Endothelial cell of umbilical vein (primary cell): ENCODE measurements around the gene FTO. TPM values are rescaled to one million over a fixed set of nuclear protein-coding genes. Genes with fewer than 3 reads are reported as not detected.

Experiments used
- BruUV-seq: library from RNA; stranded (reverse); fragments of 400-500 nt; replicated peaks from 2 replicates; lab custom pipeline; 2021; lab: Mats Ljungman, UMichigan
- CTCF ChIA-PET: fragments of 300-600, 350-600 bp; sonication (Branson Sonifier 250); formaldehyde crosslinking; loops from one replicate; lab custom pipeline; 2021; ENCODE audit warnings: antibody characterized with exemption, inconsistent platforms; lab: Charles Lee
- POLR2A ChIA-PET: fragments of 300-600, 350-600 bp; sonication (Branson Sonifier 250); formaldehyde crosslinking; loops from one replicate; lab custom pipeline; 2021; ENCODE audit warnings: antibody characterized with exemption, inconsistent platforms; lab: Charles Lee
- DNase-seq: peaks from one replicate; pipeline ENCODE4 v3.0.0-alpha.2; 2011; ENCODE audit warnings: low read depth, low spot score
- FAIRE-seq: peaks from 2 replicates; lab custom pipeline; 2011; peaks lifted over from hg19 to GRCh38; lab: Jason Lieb, UNC
- H2AFZ ChIP-seq: 2 replicates; pipeline ENCODE4 v1.6.0; 2012; ENCODE audit warnings: low read depth, low read length, control low read depth, inconsistent platforms
- H3K27ac ChIP-seq: 2 replicates; pipeline ENCODE4 v1.5.1; 2011; ENCODE audit warnings: low read depth, mild to moderate bottlenecking, control low read depth, low read length, moderate library complexity; ENCODE audit not compliant: insufficient read depth
- H3K27me3 ChIP-seq, 2 experiments: 2 replicates each; pipeline versions ENCODE4 v1.6.0 to v1.6.1; 2011; ENCODE audit warnings: low read length in 2 of 2, mixed read lengths in 1 of 2; ENCODE audit not compliant: control insufficient read depth in 2 of 2, insufficient read depth in 2 of 2
- H3K36me3 ChIP-seq, 2 experiments: 2 replicates in 1 of 2; 3 replicates in 1 of 2; pipeline ENCODE4 v1.5.1; 2011; ENCODE audit warnings: low read length in 2 of 2, mild to moderate bottlenecking in 1 of 2, moderate library complexity in 1 of 2; ENCODE audit not compliant: control insufficient read depth in 2 of 2, insufficient read depth in 2 of 2; ENCODE audit errors: extremely low read depth in 1 of 2
- H3K4me1 ChIP-seq: 3 replicates; pipeline ENCODE4 v1.5.1; 2011; ENCODE audit warnings: mild to moderate bottlenecking, low read length; ENCODE audit not compliant: control insufficient read depth, insufficient read depth; ENCODE audit errors: extremely low read depth
- H3K4me2 ChIP-seq: 2 replicates; pipeline ENCODE4 v1.6.1; 2011; ENCODE audit warnings: low read length, control low read depth, mixed read lengths; ENCODE audit not compliant: insufficient read depth
- H3K4me3 ChIP-seq, 3 experiments: fragments of 200-600 bp in 1 of 3; sonication (generic), shearing (Covaris generic) in 1 of 3; replicated peaks in 1 of 3; 2 replicates each; pipeline ENCODE4 v1.5.1; 2011 to 2016; ENCODE audit warnings: control low read depth in 3 of 3, low read length in 3 of 3, mild to moderate bottlenecking in 2 of 3, inconsistent platforms in 1 of 3, low read depth in 1 of 3, moderate library complexity in 1 of 3; ENCODE audit not compliant: insufficient read depth in 1 of 3
- H3K79me2 ChIP-seq: 2 replicates; pipeline ENCODE4 v1.6.0; 2012; ENCODE audit warnings: low read length, inconsistent platforms; ENCODE audit not compliant: control insufficient read depth, insufficient read depth
- H3K9ac ChIP-seq: replicated peaks from 2 replicates; pipeline ENCODE3; 2011; ENCODE audit warnings: low read length, control low read depth; ENCODE audit not compliant: insufficient read depth; ENCODE audit errors: extremely low read depth
- H3K9me1 ChIP-seq: replicated peaks from 3 replicates; pipeline ENCODE4 v1.6.0; 2011; ENCODE audit warnings: mild to moderate bottlenecking, low read length; ENCODE audit not compliant: control insufficient read depth, insufficient read depth; ENCODE audit errors: extremely low read depth
- H3K9me3 ChIP-seq: replicated peaks from 2 replicates; pipeline ENCODE4 v1.5.1; 2012; ENCODE audit warnings: low read length, inconsistent platforms; ENCODE audit not compliant: control insufficient read depth, insufficient read depth
- H4K20me1 ChIP-seq: replicated peaks from 2 replicates; pipeline ENCODE3; 2011; ENCODE audit warnings: mild to moderate bottlenecking, low read length; ENCODE audit not compliant: control insufficient read depth, insufficient read depth; ENCODE audit errors: extremely low read depth
- EZH2 ChIP-seq: IDR thresholded peaks from 2 replicates; pipeline ENCODE4 v1.6.1; 2012; ENCODE audit warnings: borderline replicate concordance, low read depth, mild to moderate bottlenecking, moderate library complexity, low read length, inconsistent platforms; ENCODE audit not compliant: severe bottlenecking
- FOS ChIP-seq: IDR thresholded peaks from 2 replicates; pipeline ENCODE4 v1.6.1; 2011; ENCODE audit warnings: mild to moderate bottlenecking, low read length, moderate library complexity, borderline replicate concordance; ENCODE audit not compliant: insufficient read depth
- GATA2 ChIP-seq: IDR thresholded peaks from 2 replicates; pipeline ENCODE4 v1.7.0; 2011; ENCODE audit warnings: low read depth, mild to moderate bottlenecking, moderate library complexity, mixed read lengths, low read length; ENCODE audit not compliant: insufficient read length, insufficient read depth
- JUN ChIP-seq: IDR thresholded peaks from 2 replicates; pipeline ENCODE4 v1.6.1; 2011; ENCODE audit warnings: borderline replicate concordance, low read depth; ENCODE audit not compliant: insufficient read length, insufficient read depth
- MYC ChIP-seq: IDR thresholded peaks from one replicate; pipeline ENCODE4 v1.6.1; 2011; ENCODE audit warnings: mild to moderate bottlenecking, low read depth, low read length
- POLR2A ChIP-seq: IDR thresholded peaks from 2 replicates; pipeline ENCODE4 v1.6.1; 2012; ENCODE audit warnings: low read depth, mild to moderate bottlenecking, control low read depth, low read length
- POLR2AphosphoS5 ChIP-seq: IDR thresholded peaks from 2 replicates; pipeline ENCODE4 v1.6.1; 2012; ENCODE audit warnings: low read depth, mild to moderate bottlenecking, control low read depth, low read length, moderate library complexity; ENCODE audit not compliant: insufficient read depth
- dilution Hi-C: fragments of 300-500 bp; cut with MboI; formaldehyde crosslinking; loops from one replicate; pipeline ENCODE4 v1.15.0; 2019; ENCODE audit warnings: low sequenced_read_pairs; ENCODE audit not compliant: extremely low pct_ligation_motif_present
- intact Hi-C: fragments of 100-400 bp; cut with micrococcal nuclease; formaldehyde crosslinking; loops from one replicate; pipeline ENCODE4 v1.10.0; 2022
- polyA plus RNA-seq, 4 experiments: library from polyadenylated mRNA; depleted of rRNA in 3 of 4; stranded (reverse) in 3 of 4; unstranded in 1 of 4; fragments of >200 nt; gene quantifications; 2 replicates each; pipeline versions ENCODE4 v1.2.1 to v1.2.3, GENCODE V29; 2011 to 2012; ENCODE audit warnings: missing spikeins in 1 of 4
- total RNA-seq: library from RNA; stranded (reverse); gene quantifications from 2 replicates; pipeline ENCODE4 v1.2.3, GENCODE V29; 2021
- TF ChIP-seq, protein P1 (sequence below): IDR thresholded peaks from 2 replicates; pipeline ENCODE4 v1.6.1; 2011; ENCODE audit not compliant: insufficient read depth, insufficient read length
- TF ChIP-seq, protein P2 (sequence below), 2 donors: IDR thresholded peaks; 1 replicate in 1 of 2; 2 replicates in 1 of 2; pipeline ENCODE4 v1.5.1; 2011; ENCODE audit warnings: low read length in 2 of 2, mild to moderate bottlenecking in 2 of 2, moderate library complexity in 2 of 2, control low read depth in 1 of 2, inconsistent platforms in 1 of 2, low read depth in 1 of 2; ENCODE audit not compliant: insufficient read depth in 1 of 2; ENCODE audit errors: extremely low read depth in 1 of 2

Gene FTO
- total and polyA plus RNA-seq, 2 donors (not counting 3 experiments of a cell fraction or from before 2014, with no cell fraction given): 48.6 to 87.1 TPM

DNA sequence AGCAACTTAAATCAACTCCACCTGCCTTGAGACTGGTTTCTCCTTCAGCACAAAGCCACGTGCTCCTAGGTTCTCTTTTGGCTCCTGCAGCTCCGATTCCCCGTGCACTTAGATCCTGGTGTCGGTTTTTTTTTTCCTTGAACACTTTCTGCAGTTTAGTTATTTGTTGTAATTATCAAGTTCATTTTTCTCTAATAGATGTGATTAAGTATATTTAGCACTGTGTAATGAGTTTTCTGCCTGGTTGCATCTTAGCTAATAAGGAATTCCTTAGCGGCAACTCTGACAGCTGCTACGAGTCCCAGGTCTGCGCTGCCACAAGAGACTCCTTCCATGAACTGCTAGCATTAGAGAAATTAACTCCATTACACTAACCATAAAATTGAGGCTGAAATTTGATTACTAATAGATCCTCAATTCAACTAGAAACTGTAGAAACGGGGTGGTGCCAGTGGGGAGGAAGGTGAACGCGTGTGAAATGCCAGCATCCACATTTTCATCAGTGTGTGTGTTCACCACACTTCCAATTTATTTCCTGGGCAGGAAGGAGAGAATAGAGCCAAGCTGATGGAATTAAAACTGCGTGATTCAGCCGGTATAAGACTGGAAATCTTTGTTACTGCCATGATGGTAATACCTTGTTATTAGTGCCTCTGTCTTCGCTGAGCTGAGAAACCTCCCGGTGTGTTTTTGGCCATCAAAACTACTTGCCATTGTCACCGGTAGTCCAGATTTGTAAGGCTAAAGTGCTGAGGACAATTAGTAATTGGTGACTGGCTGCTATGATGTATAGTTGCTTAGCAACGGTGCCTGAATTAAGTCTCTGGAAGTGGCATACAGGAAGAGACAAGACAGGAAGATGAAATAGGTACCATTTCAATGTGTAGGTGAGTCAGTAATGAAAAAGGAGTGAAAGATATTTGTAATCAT lies 350.2 kb downstream of the FTO start:
- dilution Hi-C loops (no loop called here), intact Hi-C loops (no loop called here)
- Histone ChIP-seq H3K9me3 (no peaks in the 10 kb centered on the region), H3K79me2 (no peaks in the 10 kb centered on the region), H3K27ac (no peak overlapping the region), H3K27me3 (no peaks in the 10 kb centered on the region), H3K4me1 (peaks cover 5% of the 10 kb centered on the region), H3K9me1 (no peaks in the 10 kb centered on the region), H3K9ac (no peak overlapping the region), H2AFZ (no peak overlapping the region), H3K36me3 (no peaks in the 10 kb centered on the region), H4K20me1 (no peaks in the 10 kb centered on the region), H3K4me3 (no peak overlapping the region), H3K4me2 (no peak overlapping the region)
- ChIA-PET POLR2A (no interaction called here), CTCF (no interaction called here)
- DNase-seq: no peak
- no TSS peak for BruUV-seq
- TF ChIP-seq JUN: no peak
- TF ChIP-seq GATA2: no peak
- TF ChIP-seq, protein P1, sequence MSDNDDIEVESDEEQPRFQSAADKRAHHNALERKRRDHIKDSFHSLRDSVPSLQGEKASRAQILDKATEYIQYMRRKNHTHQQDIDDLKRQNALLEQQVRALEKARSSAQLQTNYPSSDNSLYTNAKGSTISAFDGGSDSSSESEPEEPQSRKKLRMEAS: no peak
- TF ChIP-seq, protein P2, sequence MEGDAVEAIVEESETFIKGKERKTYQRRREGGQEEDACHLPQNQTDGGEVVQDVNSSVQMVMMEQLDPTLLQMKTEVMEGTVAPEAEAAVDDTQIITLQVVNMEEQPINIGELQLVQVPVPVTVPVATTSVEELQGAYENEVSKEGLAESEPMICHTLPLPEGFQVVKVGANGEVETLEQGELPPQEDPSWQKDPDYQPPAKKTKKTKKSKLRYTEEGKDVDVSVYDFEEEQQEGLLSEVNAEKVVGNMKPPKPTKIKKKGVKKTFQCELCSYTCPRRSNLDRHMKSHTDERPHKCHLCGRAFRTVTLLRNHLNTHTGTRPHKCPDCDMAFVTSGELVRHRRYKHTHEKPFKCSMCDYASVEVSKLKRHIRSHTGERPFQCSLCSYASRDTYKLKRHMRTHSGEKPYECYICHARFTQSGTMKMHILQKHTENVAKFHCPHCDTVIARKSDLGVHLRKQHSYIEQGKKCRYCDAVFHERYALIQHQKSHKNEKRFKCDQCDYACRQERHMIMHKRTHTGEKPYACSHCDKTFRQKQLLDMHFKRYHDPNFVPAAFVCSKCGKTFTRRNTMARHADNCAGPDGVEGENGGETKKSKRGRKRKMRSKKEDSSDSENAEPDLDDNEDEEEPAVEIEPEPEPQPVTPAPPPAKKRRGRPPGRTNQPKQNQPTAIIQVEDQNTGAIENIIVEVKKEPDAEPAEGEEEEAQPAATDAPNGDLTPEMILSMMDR (IDR thresholded peaks at IDR 0.05; ENCODE audit: extremely low read depth in 1 of 2, insufficient read depth in 1 of 2, low read depth in 1 of 2, low read length in 2 of 2): no peak
- no peak for TF ChIP-seq EZH2
- no peak for TF ChIP-seq MYC
- no peak for TF ChIP-seq FOS
- TF ChIP-seq POLR2A: no peak
- TF ChIP-seq POLR2AphosphoS5: no peak
- FAIRE-seq: no peak
